Measurements from ENCODE around the gene AUP1.
A peak's percentile ranks its signal among the peaks of the same experiment; 100 is the strongest.
"Not testable (repeated sequence)": the region's sequence is repeated elsewhere in the genome, so short reads cannot be mapped to it uniquely, and the experiment has no call there.

Gene AUP1

GRCh38 chr2:74529357-74530238 is at the start of gene AUP1, which contains the start of gene HTRA2:
Gene AUP1, minus strand, starts transcription at chr2:74529706. Its CDS starts 77 bp downstream, at chr2:74529629.
Gene HTRA2, plus strand, starts transcription at chr2:74529933. Its CDS starts 74 bp downstream, at chr2:74530007.
- peak; percentile 81 for DNase-seq

DNA sequence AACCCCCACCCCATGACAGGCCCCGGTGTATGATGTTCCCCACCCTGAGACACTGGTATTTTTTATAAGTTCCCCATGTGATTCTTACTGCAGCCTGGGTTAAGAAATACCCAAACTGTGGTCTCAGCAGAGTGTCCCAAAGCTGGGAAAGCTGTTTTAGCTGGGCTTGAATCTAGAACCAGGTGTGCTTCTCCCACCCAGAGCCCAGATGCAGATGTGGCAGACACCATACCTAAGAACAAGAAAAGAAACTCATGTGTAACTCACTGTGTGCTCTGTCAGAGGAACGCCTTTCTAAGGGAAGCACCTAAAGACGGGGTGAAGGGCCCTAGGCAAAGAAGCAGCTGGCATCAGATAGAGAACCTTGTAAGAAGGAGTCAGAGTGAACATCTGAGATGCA is 48.9 kb upstream of the AUP1 start:
- DNase-seq: no peak

DNA sequence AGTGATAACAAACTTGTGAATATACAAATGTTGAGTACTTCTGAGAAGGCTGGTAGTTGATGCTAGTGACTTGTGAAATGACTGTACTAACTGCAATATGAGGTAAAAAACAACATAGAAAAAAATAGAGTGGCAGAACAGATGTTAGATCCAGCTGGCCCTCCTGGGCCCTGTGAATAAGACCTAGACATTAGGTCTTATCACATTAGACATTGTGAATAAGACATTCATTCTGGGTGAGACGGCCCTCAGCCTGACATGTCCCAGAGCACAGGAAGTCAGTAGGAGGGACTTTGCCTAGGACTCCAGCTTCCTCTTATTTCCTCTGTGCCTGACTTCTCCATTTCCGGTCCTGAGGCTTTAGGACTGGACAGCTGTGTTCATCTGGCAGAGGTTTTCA is 47.9 kb upstream of the AUP1 start:
- DNase-seq: no peak

DNA sequence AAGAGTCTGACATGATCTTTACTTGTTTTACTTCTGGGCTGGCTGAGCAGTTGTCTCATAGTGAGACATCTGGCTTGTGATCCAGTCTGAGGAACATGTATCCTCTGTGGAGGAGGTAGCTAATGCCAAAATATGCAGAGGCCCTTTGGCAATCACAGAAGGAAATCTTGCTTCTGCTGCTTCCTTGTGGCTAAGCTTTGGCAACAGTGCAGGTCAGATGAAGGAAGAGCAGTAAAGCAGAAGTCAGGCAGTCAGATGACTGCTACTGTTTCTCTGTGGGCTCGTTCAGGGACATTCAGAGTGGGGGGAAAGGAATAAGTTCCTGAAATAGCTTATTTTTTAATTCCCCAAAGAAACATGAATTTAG is 47.3 kb upstream of the AUP1 start:
- no peak for DNase-seq

- DNase-seq: no peak
Observed at GRCh38 chr2:74576211-74576862, 46.8 kb upstream of the AUP1 start.

- no peak for DNase-seq
Observed at GRCh38 chr2:74575320-74575719, 45.8 kb upstream of the AUP1 start.

DNA sequence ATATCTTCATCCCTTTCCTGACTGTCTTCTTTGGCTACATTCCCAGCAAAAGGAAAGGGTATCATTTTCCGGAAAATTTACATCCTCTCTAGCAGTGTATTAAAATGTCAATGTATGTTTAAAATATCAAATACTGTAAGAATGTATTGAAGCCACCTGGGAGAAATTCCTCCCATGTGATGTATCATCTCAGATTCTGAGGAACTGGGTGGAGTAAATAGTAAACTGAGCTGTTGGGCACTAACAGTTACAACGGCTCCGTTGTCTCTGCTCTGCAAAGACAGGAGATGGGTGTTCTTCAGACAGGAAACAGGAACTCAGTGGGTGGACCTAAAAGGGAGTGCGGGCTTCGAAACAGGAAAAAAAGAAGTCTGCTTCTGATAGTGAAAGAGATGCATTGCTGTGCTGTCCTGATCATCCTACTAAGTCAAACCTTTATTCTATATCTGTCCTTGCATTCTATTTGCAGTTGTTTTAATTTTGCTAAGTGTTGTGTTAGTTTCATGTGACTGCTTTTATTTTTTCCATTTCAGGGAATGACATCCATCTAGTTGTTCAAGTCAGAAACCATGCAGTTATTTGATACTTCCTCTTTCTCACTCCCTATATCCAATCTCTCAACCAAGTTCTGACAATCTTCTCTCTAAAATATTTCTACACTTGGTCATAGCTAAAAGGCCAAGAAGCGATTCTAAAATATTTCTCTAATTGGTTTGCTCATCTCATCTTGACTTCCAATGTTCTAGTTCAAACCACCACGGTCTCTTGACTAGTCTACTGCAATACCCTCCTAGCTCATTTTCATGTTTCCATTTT is 44.4 kb upstream of the AUP1 start:
- no peak for DNase-seq

GRCh38 chr2:74572178-74572925 is 42.8 kb upstream of the AUP1 start:
- DNase-seq: no peak

DNA sequence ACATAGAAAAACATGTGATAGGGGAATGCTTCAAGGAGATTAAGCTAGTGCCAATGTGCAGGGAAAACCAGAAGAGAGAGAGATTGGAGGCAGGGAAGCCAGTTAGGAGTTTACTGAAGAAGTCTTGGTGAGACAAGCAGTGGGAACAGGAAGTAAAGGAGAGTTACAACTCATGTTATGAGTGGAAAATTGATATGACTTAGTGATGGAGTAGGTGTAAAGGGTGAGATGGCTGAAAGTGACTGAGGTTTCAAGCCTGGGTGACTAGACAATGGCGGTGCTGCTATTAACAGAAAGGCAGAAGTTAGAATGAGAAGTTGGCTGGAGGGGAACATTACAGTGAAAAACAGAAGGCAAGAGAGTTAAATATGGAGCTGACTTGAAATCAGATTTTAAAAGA is 41.6 kb upstream of the AUP1 start:
- no peak for DNase-seq

DNA sequence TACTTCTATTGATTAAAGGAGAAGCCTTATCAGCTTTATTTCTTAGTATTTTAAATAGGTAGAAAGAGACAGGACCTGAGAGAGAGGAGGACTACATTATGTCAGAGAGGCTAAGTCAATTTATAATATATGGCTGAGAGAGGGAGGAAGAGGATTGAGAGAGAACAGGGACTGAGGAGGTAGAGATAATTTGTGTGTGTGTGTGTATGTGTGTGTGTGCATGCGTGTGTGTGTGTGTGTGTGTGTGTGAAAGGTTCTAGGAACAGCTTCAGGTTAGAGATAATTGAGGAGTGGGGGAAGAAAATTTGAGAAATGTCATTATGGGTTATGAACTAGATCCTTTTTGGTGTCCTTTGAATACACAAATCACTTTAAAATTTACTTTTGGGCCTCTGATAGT is 40.2 kb upstream of the AUP1 start:
- DNase-seq: no peak

DNA sequence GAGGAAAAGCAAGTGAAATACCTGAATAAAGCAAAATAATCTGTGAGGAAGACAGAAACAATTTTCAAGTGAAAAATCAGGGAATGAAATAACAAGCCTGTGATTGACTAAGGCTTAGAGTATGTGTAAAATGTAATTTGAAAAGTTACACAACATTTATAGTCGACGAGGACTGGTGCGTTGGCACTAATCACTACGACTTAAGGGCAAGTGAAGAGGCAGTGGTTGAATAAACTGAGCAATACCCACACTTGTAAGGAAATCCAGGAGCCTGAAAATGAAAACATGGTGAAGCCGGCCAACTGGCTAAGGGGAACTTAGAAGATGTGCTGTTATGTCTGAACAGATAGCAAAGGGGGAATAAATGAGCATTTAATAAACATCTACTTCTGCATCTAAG is 38.4 kb upstream of the AUP1 start:
- DNase-seq: no peak

GRCh38 chr2:74566754-74567085 is 37.2 kb upstream of the AUP1 start:
- no peak for DNase-seq

GRCh38 chr2:74566076-74566753 is 36.7 kb upstream of the AUP1 start:
- no peak for DNase-seq

DNA sequence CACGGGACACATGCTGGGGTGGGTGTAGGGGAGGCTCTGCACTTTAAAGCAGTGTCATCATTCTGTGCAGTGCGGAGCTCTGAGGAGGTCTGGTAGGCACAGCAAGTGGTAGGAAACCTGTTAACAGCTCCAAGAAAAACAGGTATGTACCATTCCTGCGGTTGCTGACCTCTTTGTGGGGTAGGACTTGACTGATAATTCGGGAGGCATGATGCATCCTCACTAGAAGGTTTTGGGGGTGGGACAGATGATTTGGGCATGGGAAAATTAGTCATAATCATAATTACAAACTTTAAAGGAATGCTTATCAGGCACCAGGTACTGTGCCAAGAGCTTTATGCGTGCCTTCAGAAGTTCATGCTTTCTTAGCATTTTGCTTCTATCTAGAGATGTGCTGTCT is 34.7 kb upstream of the AUP1 start:
- no peak for DNase-seq

DNA sequence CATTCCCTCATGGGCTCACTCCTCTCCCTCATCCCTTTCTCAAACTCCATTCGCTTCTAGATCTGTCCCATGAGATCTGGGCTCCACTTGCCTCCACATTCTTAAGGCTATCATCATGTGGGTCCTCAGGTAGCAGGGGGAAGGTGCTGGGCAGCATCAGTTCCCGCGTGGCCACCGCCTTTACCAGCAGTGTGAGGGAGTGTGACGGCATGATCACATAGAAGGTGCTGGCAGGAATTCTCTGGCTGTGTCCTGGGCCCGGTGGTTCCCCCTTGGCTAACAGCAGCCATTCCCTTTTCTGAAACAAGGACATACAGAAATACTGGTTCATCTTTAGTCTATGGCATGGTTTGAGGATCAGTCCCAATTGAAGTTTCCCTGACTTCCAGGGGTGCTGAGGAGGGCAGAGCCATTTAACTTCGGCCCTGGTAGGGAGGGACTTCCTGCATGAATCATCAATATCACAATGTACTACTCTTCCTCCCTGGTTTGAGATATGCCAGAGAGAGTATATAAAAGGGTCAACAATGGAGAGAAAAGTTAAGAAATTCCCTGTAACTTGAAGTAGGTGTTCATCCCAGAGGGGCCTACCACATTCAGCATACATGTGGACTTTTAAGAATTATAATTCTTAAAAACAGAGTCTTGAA is 32.7 kb upstream of the AUP1 start:
- DNase-seq: no peak

DNA sequence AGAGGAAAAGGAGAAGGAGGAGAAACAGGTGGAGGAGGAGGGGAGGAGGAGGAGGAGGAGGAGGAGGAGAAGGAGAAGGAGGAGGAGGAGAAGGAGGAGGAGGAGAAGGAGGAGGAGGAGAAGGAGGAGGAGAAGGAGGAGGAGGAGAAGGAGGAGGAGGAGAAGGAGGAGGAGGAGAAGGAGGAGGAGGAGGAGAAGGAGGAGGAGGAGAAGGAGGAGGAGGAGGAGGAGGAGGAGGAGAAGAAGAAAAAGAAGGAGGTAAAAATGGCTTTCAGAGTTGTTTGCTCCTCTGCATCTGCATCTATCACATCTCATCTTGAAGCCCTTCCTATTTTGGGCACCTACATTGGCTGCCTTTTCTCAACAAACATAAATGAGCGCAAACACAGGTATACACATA is 31.5 kb upstream of the AUP1 start:
- not testable (repeated sequence) for DNase-seq

DNA sequence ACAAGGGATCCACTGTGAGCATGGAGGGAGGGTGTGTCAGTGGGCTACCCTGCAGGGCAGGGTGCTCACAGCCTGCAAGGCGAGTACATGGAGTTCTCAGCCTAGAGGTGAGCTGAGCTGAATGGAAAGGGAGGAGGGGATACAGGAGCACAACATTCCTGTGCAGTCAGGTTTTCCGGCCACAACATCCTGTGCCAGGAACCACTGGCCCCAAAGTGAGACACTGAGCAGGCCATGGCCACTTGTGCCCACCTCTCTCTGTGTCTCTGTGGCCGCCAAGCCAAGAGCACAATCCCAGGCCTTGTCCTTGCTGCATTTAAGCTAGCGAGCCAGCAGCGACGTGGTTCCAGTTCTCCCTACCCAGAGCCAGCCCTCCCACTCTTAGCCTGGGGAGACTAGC is 31.1 kb upstream of the AUP1 start:
- DNase-seq: no peak

DNA sequence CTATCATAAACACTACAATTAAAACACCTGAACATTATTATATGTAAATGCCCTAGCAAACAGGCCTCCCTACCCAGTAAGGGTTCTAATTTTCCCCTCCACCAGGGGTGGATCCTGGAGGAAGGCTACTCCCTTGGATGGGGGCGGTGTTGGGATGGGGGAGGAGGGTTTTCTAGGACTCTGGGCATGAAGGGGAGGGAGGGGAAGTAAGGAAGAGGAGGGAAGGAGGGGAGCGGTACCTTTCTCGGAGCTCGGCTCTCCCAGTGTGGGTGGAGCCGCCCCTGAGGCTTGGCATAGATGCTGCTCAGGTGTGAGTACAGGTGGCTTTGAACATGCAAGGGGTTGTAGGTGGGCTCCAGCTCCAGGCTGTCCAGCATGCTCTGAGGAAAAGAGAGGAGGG is 30.4 kb upstream of the AUP1 start:
- no peak for DNase-seq

DNA sequence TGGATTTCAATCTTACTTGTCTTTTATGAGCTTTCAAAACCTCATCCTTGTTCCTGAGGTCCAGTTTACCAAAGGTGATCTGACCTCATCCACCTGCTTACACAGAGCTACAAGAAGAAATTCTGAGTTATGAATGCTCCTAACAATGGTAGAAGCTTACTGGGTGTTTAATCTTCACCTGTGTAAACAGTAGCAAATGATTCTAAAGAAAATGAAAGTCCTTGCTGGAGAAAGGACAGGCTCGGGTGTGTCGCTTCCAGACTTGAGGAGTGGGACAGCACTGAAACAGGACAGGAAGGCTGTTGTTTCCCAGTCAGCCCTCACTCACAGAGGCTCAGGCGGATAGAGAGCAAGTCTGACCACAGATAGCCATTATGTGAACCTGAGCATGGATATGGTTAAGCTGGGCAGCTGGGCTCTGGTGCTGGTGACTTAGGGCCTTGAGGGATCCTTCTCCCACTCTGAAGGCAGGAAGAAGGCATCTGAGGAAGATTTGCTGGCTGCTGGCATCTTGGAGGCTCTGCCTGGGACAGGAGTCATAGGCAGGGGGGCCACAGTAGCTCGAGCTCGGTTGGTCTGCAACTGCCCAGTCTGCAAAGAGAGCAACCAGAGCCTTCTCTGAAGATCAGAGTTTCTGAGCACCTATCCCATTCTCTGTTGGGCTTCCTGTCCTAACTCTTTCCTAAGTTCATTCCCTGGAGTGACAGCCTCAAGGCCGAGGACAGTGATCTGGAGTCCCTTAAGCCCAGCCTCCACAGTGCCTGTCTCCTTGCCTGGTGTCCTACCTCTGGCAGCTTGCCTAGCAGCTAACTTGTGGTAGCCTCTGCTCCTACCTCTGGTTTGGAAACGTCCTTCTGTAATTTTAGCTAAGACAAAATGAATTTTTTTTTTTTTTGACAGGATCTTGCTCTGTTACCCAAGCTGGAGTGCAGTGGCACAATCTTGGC is 29.1 kb upstream of the AUP1 start:
- no peak for DNase-seq

GRCh38 chr2:74556831-74557370 is 27.4 kb upstream of the AUP1 start:
- no peak for DNase-seq

Measured in activated gamma-delta T cell treated with Interleukin-2 at 50 U/mL for 16 hours (primary cell).